HG02763 (cell line): ENCODE results near the gene P2RX7.
"Not testable (repeated sequence)": the region's sequence is repeated elsewhere in the genome, so short reads cannot be mapped to it uniquely, and the experiment has no call there.

Experiments
- ATAC-seq: cut with Tn5 transposase; IDR thresholded peaks from one replicate; pipeline ENCODE4 v1.9.1; 2021; ENCODE audit warnings: mild to moderate bottlenecking, moderate library complexity; ENCODE audit not compliant: unreplicated experiment

P2RX7 gene

GRCh38 chr12:121202407-121203355 is 70.0 kb downstream of the P2RX7 start:
- no peak for ATAC-seq

DNA sequence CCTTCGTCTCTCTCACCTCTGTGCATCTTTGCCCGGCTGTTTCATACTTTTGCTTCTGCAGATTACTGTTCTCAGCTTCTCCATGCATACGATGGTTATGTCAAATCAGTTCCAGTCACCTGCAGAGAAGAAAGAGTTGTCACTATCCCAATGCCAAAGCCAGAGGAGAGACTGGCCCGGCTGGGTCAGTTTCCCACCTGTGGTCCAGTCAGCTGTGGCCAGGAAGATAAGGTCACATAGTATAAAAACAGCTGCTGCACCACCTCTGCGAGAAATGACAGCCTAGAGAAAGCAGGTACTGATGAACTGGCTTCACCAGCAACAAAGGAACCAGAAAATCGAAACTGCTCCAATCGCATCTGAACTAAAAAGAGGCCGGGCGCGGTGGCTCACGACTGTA is 70.8 kb downstream of the P2RX7 start:
- ATAC-seq = no peak

- no peak for ATAC-seq
Observed at GRCh38 chr12:121205491-121205890, 72.8 kb downstream of the P2RX7 start.

- ATAC-seq = not testable (repeated sequence)
Observed at GRCh38 chr12:121208571-121208970, 75.9 kb downstream of the P2RX7 start.

DNA sequence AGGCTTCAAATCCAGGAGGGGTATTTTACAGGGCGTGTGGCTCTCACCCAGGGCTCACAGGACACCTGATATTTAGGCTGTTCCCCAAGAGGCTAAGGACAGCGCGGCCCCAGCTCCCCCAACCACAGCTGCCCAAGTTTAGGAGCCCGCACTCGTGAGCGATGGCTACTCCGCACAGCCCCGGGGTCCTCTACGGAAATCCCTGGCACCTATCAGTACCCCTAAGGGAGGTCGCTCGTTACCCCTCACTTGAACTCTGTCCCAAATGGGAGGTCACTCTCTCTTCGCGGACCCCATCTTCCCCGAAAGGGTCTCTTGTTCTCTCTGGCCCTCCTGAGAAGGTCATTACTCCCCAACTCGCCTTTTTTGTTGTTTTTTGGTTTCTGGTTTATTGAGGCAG is 76.5 kb downstream of the P2RX7 start:
- ATAC-seq = no peak

- peak; percentile 81 for ATAC-seq
Observed at GRCh38 chr12:121209624-121210572, 77.2 kb downstream of the P2RX7 start, which contains the start of gene P2RX4. Gene P2RX4 (plus strand): TSS chr12:121210129. CDS start chr12:121210165, 36 bp downstream.

GRCh38 chr12:121212875-121213274 is 80.2 kb downstream of the P2RX7 start:
- no peak for ATAC-seq

- ATAC-seq = no peak
Observed at GRCh38 chr12:121214166-121214777, 81.6 kb downstream of the P2RX7 start.

DNA sequence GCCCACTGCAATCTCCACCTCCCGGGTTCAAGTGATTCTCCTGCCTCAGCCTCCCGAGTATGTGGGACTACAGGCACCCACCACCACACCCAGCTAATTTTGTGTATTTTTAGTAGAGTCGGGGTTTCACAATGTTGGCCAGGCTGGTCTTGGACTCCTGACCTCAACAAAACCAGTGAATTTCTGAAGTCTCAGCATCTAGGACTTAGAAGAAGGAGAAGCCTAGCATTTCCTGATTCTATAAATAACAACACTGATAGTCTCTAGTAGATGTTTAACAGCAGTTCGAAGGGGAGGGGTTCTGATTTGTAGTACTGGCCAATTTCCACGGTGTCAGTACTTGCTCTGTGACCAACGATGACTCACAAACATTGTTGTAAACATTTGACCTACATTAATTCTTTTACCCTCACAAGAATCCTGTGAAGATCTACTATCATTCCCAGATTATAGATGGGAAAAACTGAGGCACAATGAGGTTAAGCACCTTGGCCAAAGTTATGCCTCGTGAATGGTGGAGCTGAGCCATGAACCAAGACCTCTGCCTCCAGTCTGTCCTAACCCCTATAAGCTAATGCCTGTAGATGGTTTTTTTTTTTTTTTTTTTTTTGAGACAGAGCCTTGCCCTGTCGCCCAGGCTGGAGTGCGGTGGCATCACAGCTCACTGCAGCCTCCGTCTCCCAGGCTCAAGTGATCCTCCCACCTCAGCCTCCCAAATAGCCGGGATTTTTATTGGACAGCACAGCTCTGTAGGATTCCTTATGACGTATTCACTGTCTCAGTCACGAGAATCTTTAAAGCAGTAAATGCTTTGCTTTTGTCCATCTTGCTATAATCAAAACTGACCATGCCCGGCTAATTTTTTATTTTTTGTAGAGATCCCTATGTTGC is 82.4 kb downstream of the P2RX7 start:
- no peak for ATAC-seq

- ATAC-seq = no peak
Observed at GRCh38 chr12:121216102-121216501, 83.4 kb downstream of the P2RX7 start.

GRCh38 chr12:121217063-121217462 is 84.4 kb downstream of the P2RX7 start:
- ATAC-seq = no peak

DNA sequence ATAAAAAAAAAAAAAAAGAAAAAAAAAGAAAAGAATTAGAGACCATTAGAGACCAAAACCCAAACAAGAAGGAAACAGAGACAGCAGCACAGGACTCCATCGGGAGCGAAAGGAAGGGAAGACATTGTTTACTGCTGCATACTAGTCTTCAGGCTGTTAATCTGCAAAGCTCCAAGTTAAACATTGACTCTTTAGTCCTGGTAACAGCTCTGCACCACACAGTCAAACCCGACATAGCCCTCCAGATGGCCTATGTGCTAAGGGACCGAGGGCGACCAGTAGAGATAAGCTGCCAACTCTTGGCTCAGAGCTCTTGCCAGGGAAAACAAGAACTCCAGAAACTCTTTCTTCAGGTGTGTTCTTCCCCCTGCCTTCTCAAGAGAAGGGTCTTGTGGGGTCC is 85.1 kb downstream of the P2RX7 start:
- ATAC-seq = no peak

- no peak for ATAC-seq
Observed at GRCh38 chr12:121218588-121219352, 86.1 kb downstream of the P2RX7 start.

- no peak for ATAC-seq
Observed at GRCh38 chr12:121219353-121219986, 86.8 kb downstream of the P2RX7 start.

DNA sequence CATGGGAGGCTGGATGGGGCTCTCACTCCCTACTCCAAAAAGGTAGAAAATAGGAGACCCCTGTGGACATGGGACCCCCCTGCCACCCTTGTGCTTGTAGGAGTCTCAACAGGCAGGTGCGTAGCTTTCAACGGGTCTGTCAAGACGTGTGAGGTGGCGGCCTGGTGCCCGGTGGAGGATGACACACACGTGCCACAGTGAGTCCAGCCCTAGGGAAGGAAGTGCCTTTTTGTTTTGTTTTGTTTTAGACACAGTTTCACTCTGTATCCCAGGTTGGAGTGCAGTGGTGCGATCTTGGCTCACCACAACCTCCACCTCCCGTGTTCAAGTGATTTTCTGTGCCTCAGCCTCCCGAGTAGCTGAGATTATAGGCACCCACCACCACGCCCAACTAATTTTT is 90.2 kb downstream of the P2RX7 start:
- ATAC-seq = no peak

DNA sequence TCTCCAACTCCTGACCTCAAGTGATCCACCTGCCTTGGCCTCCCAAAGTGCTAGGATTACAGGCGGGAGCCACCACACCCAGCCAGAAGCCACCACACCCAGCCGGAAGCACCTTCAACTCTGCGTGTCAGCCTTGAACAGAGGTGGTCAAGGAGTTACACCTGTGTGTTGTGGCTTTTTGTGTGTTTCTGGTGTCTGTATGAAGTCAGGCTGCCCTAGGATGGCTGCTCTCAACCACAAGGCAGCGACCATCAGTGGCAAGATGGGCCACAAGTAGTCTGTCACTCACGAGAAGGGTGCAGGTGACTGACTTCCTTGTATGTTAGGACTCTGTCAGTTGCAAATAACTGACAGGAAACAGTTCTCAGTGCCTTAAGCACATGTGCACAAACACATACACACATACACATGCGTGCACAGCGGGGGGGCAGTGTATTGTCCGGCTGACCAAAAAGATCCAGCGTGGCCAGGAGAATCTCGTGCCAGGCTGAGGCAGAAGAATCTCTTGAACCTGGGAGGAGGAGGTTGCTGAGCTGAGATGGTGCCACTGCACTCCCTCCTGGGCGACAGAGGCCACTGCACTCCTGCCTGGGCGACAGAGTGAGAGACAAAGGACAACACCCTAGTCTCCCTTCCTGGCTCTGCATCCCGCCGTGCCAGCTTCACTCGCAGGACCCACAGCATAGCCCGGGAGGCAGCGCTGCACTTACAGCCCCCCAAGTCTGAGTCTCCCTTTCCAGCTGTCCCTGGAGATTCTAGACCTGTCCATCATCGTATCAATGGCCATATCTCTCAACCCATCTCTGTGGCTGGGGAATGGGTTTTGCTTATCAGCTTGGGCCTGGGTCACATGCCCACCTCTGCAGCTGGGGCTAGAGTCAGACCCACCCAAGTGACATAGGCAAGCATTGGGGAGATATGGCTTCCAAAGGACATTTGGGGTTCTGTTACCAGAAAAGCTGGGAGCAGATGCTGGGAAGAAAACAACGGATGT is 90.9 kb downstream of the P2RX7 start:
- ATAC-seq = no peak

- ATAC-seq = no peak
Observed at GRCh38 chr12:121224591-121224990, 91.9 kb downstream of the P2RX7 start.

DNA sequence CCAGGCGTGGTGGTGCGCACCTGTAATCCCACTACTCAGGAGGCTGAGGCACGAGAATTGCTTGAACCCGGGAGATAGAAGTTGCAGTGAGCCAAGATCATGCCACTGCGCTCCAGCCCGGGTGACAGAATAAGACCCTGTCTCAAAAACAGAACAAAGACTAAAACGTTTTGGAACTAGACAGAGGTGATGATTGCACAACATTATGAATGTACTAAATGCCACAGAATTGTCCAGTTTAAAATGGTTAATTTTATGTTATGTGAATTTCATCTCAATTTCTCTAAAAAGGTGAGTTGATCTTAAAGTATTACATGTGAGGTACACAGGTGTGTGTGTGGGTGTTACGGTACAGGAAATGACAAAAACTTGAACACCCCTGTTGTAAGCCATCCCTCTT is 93.7 kb downstream of the P2RX7 start:
- ATAC-seq = no peak
